Ovary (tissue), 10 donors: Measurements from ENCODE around the gene GDF15. TPM values are rescaled to one million over a fixed set of nuclear protein-coding genes. Genes with fewer than 3 reads are reported as not detected.

Experiments
- DNase-seq, 5 donors: peaks; one replicate each; pipeline ENCODE4 v3.0.0-alpha.2; 2019 to 2020
- H3K27ac ChIP-seq, 2 donors: fragments of 200-600 bp; one replicate each; pipeline versions ENCODE4 v1.5.1 to v1.8.0; 2019 to 2022
- H3K27me3 ChIP-seq: fragments of 200-600 bp; one replicate; pipeline ENCODE4 v1.8.0; 2022
- H3K36me3 ChIP-seq: fragments of 200-600 bp; sonication (generic); one replicate; pipeline ENCODE4 v1.5.1; 2019
- H3K4me1 ChIP-seq: one replicate; pipeline ENCODE4 v1.8.1; 2013; ENCODE audit warnings: mild to moderate bottlenecking, moderate library complexity; ENCODE audit not compliant: insufficient read depth
- H3K4me3 ChIP-seq: fragments of 200-600 bp; sonication (generic); one replicate; pipeline ENCODE4 v1.5.1; 2017
- H3K9me3 ChIP-seq, 2 donors: fragments of 200-600 bp in 1 of 2; sonication (generic) in 1 of 2; one replicate each; pipeline versions ENCODE4 v1.5.1 to v1.8.1; 2013 to 2019; ENCODE audit warnings: mild to moderate bottlenecking in 1 of 2, moderate library complexity in 1 of 2
- EP300 ChIP-seq: sonication (generic); formaldehyde crosslinking; IDR thresholded peaks from one replicate; pipeline ENCODE4 v1.6.1; 2017; ENCODE audit warnings: antibody characterized with exemption
- POLR2A ChIP-seq: fragments of 450-650 bp; IDR thresholded peaks from one replicate; pipeline ENCODE4 v1.6.1; 2017; ENCODE audit warnings: antibody characterized with exemption, mild to moderate bottlenecking, moderate library complexity
- WGBS, 3 donors: extraction: QIAGEN DNeasy Blood & Tissue Kit in 1 of 3; methylation state at CpG; one replicate each; pipeline versions ENCODE4 v1.1.5 to v1.1.7; 2013 to 2017; 5-methylcytosine and 5-hydroxymethylcytosine counted together
- intact Hi-C, 4 donors: fragments of 100-400 bp; cut with DNase I; formaldehyde crosslinking; loops; one replicate each; pipeline versions ENCODE4 v1.11.0 to v1.15.1; 2022 to 2023
- long read RNA-seq, 3 donors: library from polyadenylated mRNA in 2 of 3; unstranded in 2 of 3; transcript quantifications; one replicate each; pipeline ENCODE4 v2.0.0 and lab custom pipeline, GENCODE V29; 2021 to 2026
- polyA plus RNA-seq, 2 donors: library from polyadenylated mRNA; stranded (reverse); fragments of 200-250 nt in 1 of 2; fragments of 350-450 nt in 1 of 2; fragmentation: Illumina TruSeq in 1 of 2; extraction: RNeasy Lipid Tissue Mini Kit (QIAGEN cat#74804) in 1 of 2; gene quantifications; one replicate each; pipeline ENCODE4 v1.2.3, GENCODE V29; 2013 to 2014
- total RNA-seq, 7 donors: library from RNA; depleted of rRNA in 2 of 7; stranded (reverse); fragments of >200 nt in 2 of 7; fragmentation: NEBNext Ultra II Directional in 3 of 7; extraction: Animal tissue kit (Norgen Biotek cat#: 25700) in 3 of 7; gene quantifications; one replicate each; pipeline versions ENCODE4 v1.1.0 to v1.2.4, GENCODE V29; 2016 to 2023
- TF ChIP-seq, protein P1 (sequence below), 3 donors: fragments of 450-650 bp in 2 of 3; fragments of 200-600 bp in 1 of 3; IDR thresholded peaks; one replicate each; pipeline versions ENCODE4 v1.5.1 to v1.8.0; 2016 to 2022; ENCODE audit warnings: antibody characterized with exemption in 3 of 3, mild to moderate bottlenecking in 1 of 3
- donor health status: DM: no; HTN: no; CAD: no; lungs with moderate emphysema.
- donor health status: DM: no; HTN: no; CAD: no.
- donor health status: Bipolar disorder and iron deficiency.
- donor health status: DM: yes; HTN: yes; CAD: no.
- donor health status: DM: no; HTN: no; CAD: no.
- donor health status: DM: yes; HTN: yes; CAD: no.

GDF15 gene, protein sequence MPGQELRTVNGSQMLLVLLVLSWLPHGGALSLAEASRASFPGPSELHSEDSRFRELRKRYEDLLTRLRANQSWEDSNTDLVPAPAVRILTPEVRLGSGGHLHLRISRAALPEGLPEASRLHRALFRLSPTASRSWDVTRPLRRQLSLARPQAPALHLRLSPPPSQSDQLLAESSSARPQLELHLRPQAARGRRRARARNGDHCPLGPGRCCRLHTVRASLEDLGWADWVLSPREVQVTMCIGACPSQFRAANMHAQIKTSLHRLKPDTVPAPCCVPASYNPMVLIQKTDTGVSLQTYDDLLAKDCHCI
- total RNA-seq = 10 to 100 TPM in 2 of 7 donors, 1 to 10 TPM in 5; 1.5 to 20.9 (median 3.7) TPM
- 1 to 10 TPM in 1 of 2 donors, under 1 TPM in 1; 0.67 to 2.7 TPM for polyA plus RNA-seq
- long read RNA-seq, donor 1, partial matches to known transcripts = 0 of 1 reads
- long read RNA-seq, donor 1, other reads (novel, unspliced or antisense) = 0 of 1 reads
- long read RNA-seq, donor 2, partial matches to known transcripts = 0 of 2 reads
- long read RNA-seq, donor 2, other reads (novel, unspliced or antisense) = 0 of 2 reads
- long read RNA-seq, donor 3, partial matches to known transcripts = 0 of 2 reads
- long read RNA-seq, donor 3, other reads (novel, unspliced or antisense) = 1 of 2 reads

DNA sequence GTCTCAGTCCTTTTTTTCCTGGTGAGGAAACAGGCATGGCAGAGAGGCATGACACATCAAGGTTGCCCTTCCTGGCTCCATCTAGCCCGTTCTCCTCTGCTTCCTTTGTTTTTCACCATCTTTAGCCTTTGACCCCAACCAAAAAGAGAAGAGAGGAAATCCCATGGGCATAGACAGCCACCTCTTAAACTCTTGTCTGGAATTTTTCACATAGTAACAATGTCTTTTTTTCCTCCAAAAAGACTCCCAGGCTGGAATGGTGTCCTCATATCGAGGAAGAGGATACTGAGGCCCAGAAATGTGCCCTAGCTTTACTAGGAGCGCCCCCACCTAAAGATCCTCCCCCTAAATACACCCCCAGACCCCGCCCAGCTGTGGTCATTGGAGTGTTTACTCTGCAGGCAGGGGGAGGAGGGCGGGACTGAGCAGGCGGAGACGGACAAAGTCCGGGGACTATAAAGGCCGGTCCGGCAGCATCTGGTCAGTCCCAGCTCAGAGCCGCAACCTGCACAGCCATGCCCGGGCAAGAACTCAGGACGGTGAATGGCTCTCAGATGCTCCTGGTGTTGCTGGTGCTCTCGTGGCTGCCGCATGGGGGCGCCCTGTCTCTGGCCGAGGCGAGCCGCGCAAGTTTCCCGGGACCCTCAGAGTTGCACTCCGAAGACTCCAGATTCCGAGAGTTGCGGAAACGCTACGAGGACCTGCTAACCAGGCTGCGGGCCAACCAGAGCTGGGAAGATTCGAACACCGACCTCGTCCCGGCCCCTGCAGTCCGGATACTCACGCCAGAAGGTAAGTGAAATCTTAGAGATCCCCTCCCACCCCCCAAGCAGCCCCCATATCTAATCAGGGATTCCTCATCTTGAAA is at the start of gene GDF15:
TSS of gene GDF15 (plus strand) at position 484 of the 868 bp plus-strand sequence. CDS start at position 516, 32 bp downstream.
- no peaks in the 10 kb centered on the region for H3K36me3 ChIP-seq
- H3K27ac ChIP-seq = no peak within 1 kb of the TSS
- intact Hi-C loops = loop anchor here in 1 of 4 donors (5.0 kb wide), 1 partner anchor 34 kb away; no protein-coding TSS in a partner anchor
- no peaks in the 10 kb centered on the region for H3K27me3 ChIP-seq
- TF ChIP-seq EP300 (no peak), POLR2A (no peak)
- TF ChIP-seq, protein P1, sequence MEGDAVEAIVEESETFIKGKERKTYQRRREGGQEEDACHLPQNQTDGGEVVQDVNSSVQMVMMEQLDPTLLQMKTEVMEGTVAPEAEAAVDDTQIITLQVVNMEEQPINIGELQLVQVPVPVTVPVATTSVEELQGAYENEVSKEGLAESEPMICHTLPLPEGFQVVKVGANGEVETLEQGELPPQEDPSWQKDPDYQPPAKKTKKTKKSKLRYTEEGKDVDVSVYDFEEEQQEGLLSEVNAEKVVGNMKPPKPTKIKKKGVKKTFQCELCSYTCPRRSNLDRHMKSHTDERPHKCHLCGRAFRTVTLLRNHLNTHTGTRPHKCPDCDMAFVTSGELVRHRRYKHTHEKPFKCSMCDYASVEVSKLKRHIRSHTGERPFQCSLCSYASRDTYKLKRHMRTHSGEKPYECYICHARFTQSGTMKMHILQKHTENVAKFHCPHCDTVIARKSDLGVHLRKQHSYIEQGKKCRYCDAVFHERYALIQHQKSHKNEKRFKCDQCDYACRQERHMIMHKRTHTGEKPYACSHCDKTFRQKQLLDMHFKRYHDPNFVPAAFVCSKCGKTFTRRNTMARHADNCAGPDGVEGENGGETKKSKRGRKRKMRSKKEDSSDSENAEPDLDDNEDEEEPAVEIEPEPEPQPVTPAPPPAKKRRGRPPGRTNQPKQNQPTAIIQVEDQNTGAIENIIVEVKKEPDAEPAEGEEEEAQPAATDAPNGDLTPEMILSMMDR (IDR thresholded peaks at IDR 0.05) = no peak
- peak; percentile 47 to 61 (median 49) for DNase-seq
- H3K4me3 ChIP-seq = peak within 1 kb of the TSS; percentile 1
- H3K4me1 ChIP-seq = peaks cover 1% of the 10 kb centered on the region
- no peaks in the 10 kb centered on the region for H3K9me3 ChIP-seq
- WGBS, 3 donors = 29 to 34% (median 30%) methylated on average over 33 of the region's 33 CpGs

GRCh38 chr19:18338541-18338940 is 47.4 kb upstream of the GDF15 start:
- Histone ChIP-seq H3K4me1 (peaks cover 6% of the 10 kb centered on the region), H3K9me3 (no peaks in the 10 kb centered on the region), H3K27ac (no peak overlapping the region), H3K36me3 (no peaks in the 10 kb centered on the region), H3K27me3 (no peaks in the 10 kb centered on the region), H3K4me3 (no peak overlapping the region)
- 38 to 48% (median 43%) methylated on average over 9 of the region's 9 CpGs for WGBS, 3 donors
- TF ChIP-seq, protein P1 (IDR thresholded peaks at IDR 0.05) = no peak
- TF ChIP-seq POLR2A = no peak
- no peak for TF ChIP-seq EP300
- intact Hi-C loops = loop anchor here in 1 of 4 donors (10.0 kb wide), 1 partner anchor 224 kb away; no protein-coding TSS in a partner anchor
- DNase-seq = no peak

- no peaks in the 10 kb centered on the region for H3K27me3 ChIP-seq
- H3K9me3 ChIP-seq = no peaks in the 10 kb centered on the region
- intact Hi-C loops = loop anchor here in 1 of 4 donors (10.0 kb wide), 1 partner anchor 225 kb away; no protein-coding TSS in a partner anchor
- H3K27ac ChIP-seq = peak overlapping the region in 1 of 2 donors; percentile 87
- no peaks in the 10 kb centered on the region for H3K36me3 ChIP-seq
- WGBS, 3 donors = 42 to 50% (median 45%) methylated on average over 6 of the region's 6 CpGs
- no peak for DNase-seq
- peaks cover 6% of the 10 kb centered on the region for H3K4me1 ChIP-seq
- TF ChIP-seq EP300 = no peak
- TF ChIP-seq, protein P1 (IDR thresholded peaks at IDR 0.05) = no peak
- TF ChIP-seq POLR2A = no peak
- H3K4me3 ChIP-seq = peak overlapping the region; percentile 79
Measured at GRCh38 chr19:18339723-18340122, 46.2 kb upstream of the GDF15 start.
